HCT116 (cell line): ENCODE results near the gene TFG. TPM values are rescaled to one million over a fixed set of nuclear protein-coding genes. Genes with fewer than 3 reads are reported as not detected.

Source experiments
- ATAC-seq: fragments of 200-7000 bp; cut with Tn5 transposase; 2 replicates; pipeline ENCODE4 v1.9.1; 2020; ENCODE audit warnings: mild to moderate bottlenecking, moderate library complexity
- BruUV-seq: library from RNA; stranded (reverse); fragments of 400-500 nt; replicated peaks from 2 replicates; lab custom pipeline; 2021; lab: Mats Ljungman, UMichigan
- CTCF ChIA-PET: fragments of 300-600 bp; sonication (Branson Sonifier 250); formaldehyde crosslinking; loops from one replicate; lab custom pipeline; 2021; ENCODE audit warnings: antibody characterized with exemption; lab: Charles Lee
- POLR2A ChIA-PET: fragments of 300-600, 350-600 bp; sonication (Branson Sonifier 250); formaldehyde crosslinking; loops from one replicate; lab custom pipeline; 2021; ENCODE audit warnings: antibody characterized with exemption; lab: Charles Lee
- RAD21 ChIA-PET, 2 experiments: fragments of 300-600 bp; sonication (Branson Sonifier 250); formaldehyde crosslinking; loops; one replicate each; lab custom pipeline; 2023; ENCODE audit warnings: low total read pairs in 2 of 2; ENCODE audit not compliant: uncharacterized antibody in 2 of 2, unreplicated experiment in 2 of 2, low non-redundant PET in 1 of 2; lab: Charles Lee
- DNase-seq: peaks from one replicate; pipeline ENCODE4 v3.0.0-alpha.2; 2010; ENCODE audit warnings: low read depth, low spot score
- H2AFZ ChIP-seq: fragments of 200-600 bp; shearing (Covaris generic), sonication (generic); 2 replicates; pipeline ENCODE4 v1.6.1; 2017; ENCODE audit warnings: low read depth, mixed run types, mixed read lengths, antibody characterized with exemption, low read length; ENCODE audit not compliant: poor library complexity, severe bottlenecking
- H3K27ac ChIP-seq: 2 replicates; pipeline ENCODE4 v1.5.1; 2012; ENCODE audit warnings: low read depth, low read length
- H3K27me3 ChIP-seq: fragments of 200-600 bp; sonication (generic); 2 replicates; pipeline ENCODE4 v1.6.1; 2016; ENCODE audit warnings: mixed run types, low read length, mixed read lengths; ENCODE audit not compliant: insufficient read depth
- H3K36me3 ChIP-seq, 2 experiments: fragments of 200-500 bp in 1 of 2; fragments of 200-600 bp in 1 of 2; sonication (Bioruptor generic) in 1 of 2; sonication (generic) in 1 of 2; 2 replicates each; pipeline versions ENCODE4 v1.5.1 to v1.6.1; 2014 to 2016; ENCODE audit warnings: low read length in 2 of 2, inconsistent platforms in 1 of 2, mixed read lengths in 1 of 2, mixed run types in 1 of 2; ENCODE audit not compliant: insufficient read depth in 2 of 2, control insufficient read depth in 1 of 2
- H3K4me1 ChIP-seq, 2 experiments: fragments of 200-600 bp in 1 of 2; sonication (generic) in 1 of 2; 2 replicates each; pipeline versions ENCODE4 v1.5.1 to v1.6.1; 2012 to 2017; ENCODE audit warnings: low read length in 2 of 2, inconsistent platforms in 1 of 2, mild to moderate bottlenecking in 1 of 2, mixed read lengths in 1 of 2, mixed run types in 1 of 2, moderate library complexity in 1 of 2; ENCODE audit not compliant: insufficient read depth in 2 of 2, control insufficient read depth in 1 of 2
- H3K4me2 ChIP-seq: fragments of 200-600 bp; sonication (generic); 2 replicates; pipeline ENCODE4 v1.6.1; 2017; ENCODE audit warnings: mixed run types, low read length, mixed read lengths
- H3K4me3 ChIP-seq, 2 experiments: fragments of 200-600 bp in 1 of 2; sonication (generic) in 1 of 2; replicated peaks in 1 of 2; 2 replicates each; pipeline ENCODE4 v1.5.1; 2011 to 2016; ENCODE audit warnings: low read length in 2 of 2, control low read depth in 1 of 2, low read depth in 1 of 2, mild to moderate bottlenecking in 1 of 2, mixed read lengths in 1 of 2, mixed run types in 1 of 2
- H3K79me2 ChIP-seq: fragments of 200-600 bp; sonication (generic); 2 replicates; pipeline ENCODE4 v1.6.1; 2017; ENCODE audit warnings: mild to moderate bottlenecking, mixed run types, low read length, moderate library complexity, mixed read lengths; ENCODE audit not compliant: insufficient read depth
- H3K9ac ChIP-seq: fragments of 200-600 bp; sonication (generic); 2 replicates; pipeline ENCODE4 v1.6.1; 2016; ENCODE audit warnings: low read length, mixed read lengths
- H3K9me2 ChIP-seq: fragments of 200-600 bp; sonication (generic), shearing (Covaris generic); 2 replicates; pipeline ENCODE4 v1.6.1; 2017; ENCODE audit warnings: mixed run types, mild to moderate bottlenecking, moderate library complexity; ENCODE audit not compliant: insufficient read depth
- H3K9me3 ChIP-seq, 2 experiments: fragments of 200-500 bp in 1 of 2; fragments of 200-600 bp in 1 of 2; sonication (Bioruptor generic) in 1 of 2; sonication (generic) in 1 of 2; 2 replicates each; pipeline ENCODE4 v1.6.1; 2014 to 2017; ENCODE audit warnings: low read length in 2 of 2, mixed read lengths in 2 of 2, inconsistent platforms in 1 of 2, low read depth in 1 of 2, mild to moderate bottlenecking in 1 of 2, mixed run types in 1 of 2, moderate library complexity in 1 of 2; ENCODE audit not compliant: control insufficient read depth in 1 of 2, insufficient read depth in 1 of 2
- H4K20me1 ChIP-seq: fragments of 200-600 bp; sonication (generic), shearing (Covaris generic); 2 replicates; pipeline ENCODE4 v1.6.1; 2017; ENCODE audit warnings: mixed run types, mild to moderate bottlenecking, moderate library complexity; ENCODE audit not compliant: insufficient read depth
- CBX3 ChIP-seq: IDR thresholded peaks from 2 replicates; pipeline ENCODE4 v1.6.1; 2012; ENCODE audit warnings: low read depth
- EZH2 ChIP-seq: fragments of 200-600 bp; sonication (generic); IDR thresholded peaks from 2 replicates; pipeline ENCODE4 v1.6.1; 2017; ENCODE audit warnings: antibody characterized with exemption, mixed run types
- EZH2phosphoT487 ChIP-seq: fragments of 200-600 bp; IDR thresholded peaks from 2 replicates; pipeline ENCODE4 v1.6.1; 2018; ENCODE audit warnings: antibody characterized with exemption, borderline replicate concordance
- RAD21 ChIP-seq: IDR thresholded peaks from 2 replicates; pipeline ENCODE4 v1.6.1; 2012; ENCODE audit warnings: low read depth, mild to moderate bottlenecking
- REST ChIP-seq: IDR thresholded peaks from 2 replicates; pipeline ENCODE4 v1.6.1; 2012; ENCODE audit warnings: low read depth
- ZBTB33 ChIP-seq: IDR thresholded peaks from 2 replicates; pipeline ENCODE4 v1.6.1; 2011; ENCODE audit warnings: mild to moderate bottlenecking, low read length, moderate library complexity; ENCODE audit not compliant: insufficient replicate concordance; ENCODE audit errors: extremely low read depth
- intact Hi-C: fragments of 100-400 bp; cut with micrococcal nuclease; formaldehyde crosslinking; loops from 2 replicates; pipeline ENCODE4 v1.10.0; 2022
- total RNA-seq: library from RNA; stranded (reverse); gene quantifications from one replicate; pipeline ENCODE4 v1.2.1, GENCODE V29; 2021; ENCODE audit not compliant: unreplicated experiment

Gene TFG
- total RNA-seq, 1 experiment from 2014 or later = 99.1 TPM

GRCh38 chr3:100754563-100755334 is 45.5 kb downstream of the TFG start:
- Histone ChIP-seq H2AFZ (no peak overlapping the region), H3K9me3 (no peaks in the 10 kb centered on the region), H3K27me3 (no peaks in the 10 kb centered on the region), H3K4me2 (no peak overlapping the region), H4K20me1 (no peaks in the 10 kb centered on the region), H3K27ac (no peak overlapping the region), H3K9me2 (no peaks in the 10 kb centered on the region), H3K4me1 (no peaks in the 10 kb centered on the region), H3K79me2 (no peaks in the 10 kb centered on the region), H3K9ac (no peak overlapping the region), H3K36me3 (peaks cover 2 to 14% of the 10 kb centered on the region in 2 experiments), H3K4me3 (no peak overlapping the region)
- intact Hi-C loops = no loop called here
- ChIA-PET POLR2A (no interaction called here), RAD21 (no interaction called here), CTCF (no interaction called here)
- no peak for DNase-seq
- ATAC-seq = no peak
- TF ChIP-seq ZBTB33 (no peak), CBX3 (no peak), EZH2 (no peak), EZH2phosphoT487 (no peak), RAD21 (no peak), REST (no peak)
- BruUV-seq = no TSS peak
